Stimulated activated CD4-positive, alpha-beta T cell treated with anti-CD3 and anti-CD28 coated beads, TNF-alpha, amount 100 ng/mL, for 1 hour (primary cell): ENCODE measurements around the gene MALT1.

Experiments
- DNase-seq, 3 donors: peaks; one replicate each; pipeline ENCODE4 v3.0.0-alpha.2; 2020; ENCODE audit warnings: low read depth in 3 of 3, low spot score in 1 of 3

MALT1 gene

GRCh38 chr18:58802959-58803358 is 131.7 kb downstream of the MALT1 start:
- DNase-seq, result no peak

GRCh38 chr18:58803978-58804377 is 132.7 kb downstream of the MALT1 start:
- no peak for DNase-seq
